Body of pancreas (tissue), 4 donors: ENCODE results near the gene NOL9. TPM values are rescaled to one million over a fixed set of nuclear protein-coding genes. Genes with fewer than 3 reads are reported as not detected.
"Not testable (repeated sequence)": the region's sequence is repeated elsewhere in the genome, so short reads cannot be mapped to it uniquely, and the experiment has no call there.

Experiments used
- ATAC-seq: fragments of 150-250 bp; one replicate; pipeline ENCODE4 v1.9.1; 2016
- DNase-seq, 4 donors: peaks; one replicate each; pipeline ENCODE4 v3.0.0-alpha.2; 2019
- H3K27ac ChIP-seq, 4 donors: fragments of 200-600 bp; sonication (generic); 1 replicate in 3 of 4; 2 replicates in 1 of 4; pipeline versions ENCODE4 v1.5.1 to v1.6.1; 2016 to 2019; ENCODE audit warnings: mild to moderate bottlenecking in 1 of 4, mixed read lengths in 1 of 4, moderate library complexity in 1 of 4
- H3K27me3 ChIP-seq, 2 donors: fragments of 200-600 bp; sonication (generic); one replicate each; pipeline ENCODE4 v1.6.0; 2016; ENCODE audit warnings: mild to moderate bottlenecking in 1 of 2
- H3K36me3 ChIP-seq, 2 donors: fragments of 200-600 bp; sonication (generic); replicated peaks in 1 of 2; 2 replicates each; pipeline ENCODE4 v1.5.1; 2016; ENCODE audit warnings: low read depth in 2 of 2; ENCODE audit not compliant: insufficient read depth in 1 of 2
- H3K4me1 ChIP-seq: fragments of 200-600 bp; sonication (generic); one replicate; pipeline ENCODE4 v1.6.0; 2016
- H3K4me3 ChIP-seq, 2 donors: fragments of 200-600 bp; sonication (generic); 1 replicate in 1 of 2; 2 replicates in 1 of 2; pipeline ENCODE4 v1.5.1; 2016 to 2019
- H3K9me3 ChIP-seq, 3 donors: fragments of 200-600 bp; sonication (generic); 1 replicate in 2 of 3; 2 replicates in 1 of 3; pipeline ENCODE4 v1.5.1; 2016
- CTCF ChIP-seq, 7 experiments: fragments of 450-650 bp in 4 of 7; fragments of 200-600 bp in 3 of 7; sonication (generic) in 3 of 7; IDR thresholded peaks; one replicate each; pipeline ENCODE4 v1.5.1; 2016 to 2019; ENCODE audit warnings: antibody characterized with exemption in 7 of 7
- POLR2A ChIP-seq, 3 donors: fragments of 450-650 bp; IDR thresholded peaks; one replicate each; pipeline ENCODE4 v1.6.1; 2016; ENCODE audit warnings: antibody characterized with exemption in 3 of 3, mild to moderate bottlenecking in 2 of 3
- WGBS, 2 donors: methylation state at CpG; one replicate each; pipeline ENCODE4 v1.1.5; 2017; 5-methylcytosine and 5-hydroxymethylcytosine counted together
- intact Hi-C: fragments of 100-400 bp; cut with DNase I; formaldehyde crosslinking; loops from one replicate; pipeline ENCODE4 v1.15.1; 2023
- total RNA-seq, 2 donors: library from RNA; depleted of rRNA; stranded (reverse); fragments of >200 nt; gene quantifications; one replicate each; pipeline ENCODE4 v1.1.0, GENCODE V29; 2016

The NOL9 gene
- total RNA-seq, 2 donors from 2014 or later, result 13.7 to 27.4 TPM

GRCh38 chr1:6496365-6496721, 58.0 kb downstream of the NOL9 start:
- Histone ChIP-seq H3K27ac (no peak overlapping the region), H3K9me3 (no peaks in the 10 kb centered on the region), H3K27me3 (no peaks in the 10 kb centered on the region), H3K4me3 (no peak overlapping the region), H3K36me3 (no peaks in the 10 kb centered on the region), H3K4me1 (peaks cover 24% of the 10 kb centered on the region)
- no peak for TF ChIP-seq CTCF (IDR thresholded peaks at IDR 0.05)
- no peak for TF ChIP-seq POLR2A (IDR thresholded peaks at IDR 0.05)
- ATAC-seq (no peak), DNase-seq (no peak)
- intact Hi-C loops, result no loop called here
- WGBS, 2 donors, result 59 to 60% methylated on average over 9 to 13 of the region's 13 CpGs

GRCh38 chr1:6495540-6496364, 58.6 kb downstream of the NOL9 start:
- intact Hi-C loops, result no loop called here
- H3K27me3 ChIP-seq, result no peaks in the 10 kb centered on the region
- WGBS, 2 donors, result 78 to 85% methylated on average over 11 to 13 of the region's 14 CpGs
- TF ChIP-seq POLR2A (IDR thresholded peaks at IDR 0.05), result no peak
- ATAC-seq (no peak), DNase-seq (no peak)
- H3K9me3 ChIP-seq, result no peaks in the 10 kb centered on the region
- no peak overlapping the region for H3K27ac ChIP-seq
- peaks cover 28% of the 10 kb centered on the region for H3K4me1 ChIP-seq
- H3K4me3 ChIP-seq, result no peak overlapping the region
- no peaks in the 10 kb centered on the region for H3K36me3 ChIP-seq

GRCh38 chr1:6495041-6495441, 59.3 kb downstream of the NOL9 start:
- Histone ChIP-seq H3K4me1 (peaks cover 32% of the 10 kb centered on the region), H3K27ac (no peak overlapping the region), H3K9me3 (no peaks in the 10 kb centered on the region), H3K4me3 (no peak overlapping the region), H3K36me3 (no peaks in the 10 kb centered on the region), H3K27me3 (no peaks in the 10 kb centered on the region)
- ATAC-seq, result no peak
- intact Hi-C loops, result no loop called here
- no peak for DNase-seq
- no peak for TF ChIP-seq POLR2A (IDR thresholded peaks at IDR 0.05)
- TF ChIP-seq CTCF (IDR thresholded peaks at IDR 0.05), result no peak
- 45 to 46% methylated on average over 7 to 12 of the region's 13 CpGs for whole genome bisulfite sequencing, 2 donors

GRCh38 chr1:6494627-6495026, 59.7 kb downstream of the NOL9 start:
- H3K4me1 ChIP-seq, result peaks cover 36% of the 10 kb centered on the region
- TF ChIP-seq CTCF (IDR thresholded peaks at IDR 0.05), result no peak
- no peak for TF ChIP-seq POLR2A (IDR thresholded peaks at IDR 0.05)
- H3K9me3 ChIP-seq, result no peaks in the 10 kb centered on the region
- H3K4me3 ChIP-seq, result no peak overlapping the region
- no peaks in the 10 kb centered on the region for H3K27me3 ChIP-seq
- DNase-seq (no peak), ATAC-seq (no peak)
- no peaks in the 10 kb centered on the region for H3K36me3 ChIP-seq
- no peak overlapping the region for H3K27ac ChIP-seq
- intact Hi-C loops, result no loop called here
- WGBS, 2 donors, result 68% methylated on average over 4 of the region's 4 CpGs

- H3K36me3 ChIP-seq, H3K27me3 ChIP-seq, H3K27ac ChIP-seq, DNase-seq, H3K9me3 ChIP-seq, intact Hi-C loops, ATAC-seq, H3K4me3 ChIP-seq: not testable (repeated sequence)
- WGBS, 2 donors, result 87 to 90% methylated on average over 4 of the region's 4 CpGs
- H3K4me1 ChIP-seq, result peaks cover 37% of the 10 kb centered on the region
These were observed 60.5 kb downstream of the NOL9 start for GRCh38 chr1:6493834-6494223.

GRCh38 chr1:6491966-6492365, 62.3 kb downstream of the NOL9 start:
- no peaks in the 10 kb centered on the region for H3K27me3 ChIP-seq
- no peaks in the 10 kb centered on the region for H3K9me3 ChIP-seq
- no peak for TF ChIP-seq CTCF (IDR thresholded peaks at IDR 0.05)
- TF ChIP-seq POLR2A (IDR thresholded peaks at IDR 0.05), result no peak
- peaks cover 33% of the 10 kb centered on the region for H3K4me1 ChIP-seq
- H3K27ac ChIP-seq, result peak overlapping the region in 2 of 4 donors; percentile 3 to 35
- DNase-seq (no peak), ATAC-seq (no peak)
- no peaks in the 10 kb centered on the region for H3K36me3 ChIP-seq
- intact Hi-C loops, result no loop called here
- WGBS, 2 donors, result 63 to 73% methylated on average over 6 to 10 of the region's 10 CpGs
- no peak overlapping the region for H3K4me3 ChIP-seq
